Suprapubic skin (tissue), 4 donors: ENCODE results near the gene SMYD3. TPM values are rescaled to one million over a fixed set of nuclear protein-coding genes. Genes with fewer than 3 reads are reported as not detected.

Experiments used
- DNase-seq, 2 donors: peaks; one replicate each; pipeline ENCODE4 v3.0.0-alpha.2; 2019; ENCODE audit warnings: low spot score in 2 of 2
- H3K27ac ChIP-seq: fragments of 200-600 bp; sonication (generic); one replicate; pipeline ENCODE4 v1.5.1; 2019
- H3K27me3 ChIP-seq: fragments of 200-600 bp; sonication (generic); one replicate; pipeline ENCODE4 v1.5.1; 2019
- H3K36me3 ChIP-seq: fragments of 200-600 bp; sonication (generic); one replicate; pipeline ENCODE4 v1.5.1; 2019
- H3K4me1 ChIP-seq: fragments of 200-600 bp; sonication (generic); one replicate; pipeline ENCODE4 v1.5.1; 2019
- H3K4me3 ChIP-seq: fragments of 200-600 bp; sonication (generic); one replicate; pipeline ENCODE4 v1.5.1; 2019; ENCODE audit warnings: mild to moderate bottlenecking
- H3K9me3 ChIP-seq: fragments of 200-600 bp; sonication (generic); one replicate; pipeline ENCODE4 v1.5.1; 2019
- CTCF ChIP-seq, 2 donors: fragments of 200-600 bp in 1 of 2; fragments of 450-650 bp in 1 of 2; sonication (generic) in 1 of 2; IDR thresholded peaks; one replicate each; pipeline ENCODE4 v1.5.1; 2016 to 2019; ENCODE audit warnings: antibody characterized with exemption in 2 of 2, mild to moderate bottlenecking in 1 of 2, moderate library complexity in 1 of 2
- EP300 ChIP-seq: sonication (generic); formaldehyde crosslinking; IDR thresholded peaks from one replicate; pipeline ENCODE4 v1.6.1; 2017; ENCODE audit warnings: antibody characterized with exemption
- POLR2A ChIP-seq, 2 donors: fragments of 450-650 bp; IDR thresholded peaks; one replicate each; pipeline ENCODE4 v1.6.1; 2017; ENCODE audit warnings: antibody characterized with exemption in 2 of 2, mild to moderate bottlenecking in 2 of 2, moderate library complexity in 2 of 2
- POLR2AphosphoS5 ChIP-seq, 3 donors: sonication (generic); formaldehyde crosslinking; IDR thresholded peaks; one replicate each; pipeline ENCODE4 v1.6.1; 2017; ENCODE audit warnings: antibody characterized with exemption in 3 of 3
- whole genome bisulfite sequencing: methylation state at CpG from one replicate; pipeline ENCODE4 v1.1.5; 2018; 5-methylcytosine and 5-hydroxymethylcytosine counted together
- total RNA-seq, 4 donors: library from RNA; depleted of rRNA; stranded (reverse); fragments of >200 nt; gene quantifications; one replicate each; pipeline ENCODE4 v1.1.0, GENCODE V29; 2016

Gene SMYD3
- total RNA-seq, 4 donors from 2014 or later: 14.5 to 33.6 (median 18.9) TPM

GRCh38 chr1:245772739-245773138, 734.3 kb downstream of the SMYD3 start:
- WGBS: 89% methylated on average over 1 of the region's 1 CpG
- Histone ChIP-seq H3K27ac (no peak overlapping the region), H3K9me3 (no peaks in the 10 kb centered on the region), H3K36me3 (no peaks in the 10 kb centered on the region), H3K27me3 (no peaks in the 10 kb centered on the region), H3K4me3 (no peak overlapping the region), H3K4me1 (no peaks in the 10 kb centered on the region)
- DNase-seq: no peak
- TF ChIP-seq CTCF (IDR thresholded peaks at IDR 0.05) (no peak), EP300 (no peak), POLR2AphosphoS5 (IDR thresholded peaks at IDR 0.05) (no peak), POLR2A (IDR thresholded peaks at IDR 0.05) (no peak)

GRCh38 chr1:245772325-245772724, 734.8 kb downstream of the SMYD3 start:
- DNase-seq: no peak
- Histone ChIP-seq H3K27ac (no peak overlapping the region), H3K4me3 (no peak overlapping the region), H3K36me3 (no peaks in the 10 kb centered on the region), H3K9me3 (no peaks in the 10 kb centered on the region), H3K4me1 (no peaks in the 10 kb centered on the region), H3K27me3 (no peaks in the 10 kb centered on the region)
- TF ChIP-seq CTCF (IDR thresholded peaks at IDR 0.05): no peak
- TF ChIP-seq POLR2AphosphoS5 (IDR thresholded peaks at IDR 0.05): no peak
- no peak for TF ChIP-seq EP300
- TF ChIP-seq POLR2A (IDR thresholded peaks at IDR 0.05): no peak
- 84% methylated on average over 1 of the region's 1 CpG for WGBS

DNA sequence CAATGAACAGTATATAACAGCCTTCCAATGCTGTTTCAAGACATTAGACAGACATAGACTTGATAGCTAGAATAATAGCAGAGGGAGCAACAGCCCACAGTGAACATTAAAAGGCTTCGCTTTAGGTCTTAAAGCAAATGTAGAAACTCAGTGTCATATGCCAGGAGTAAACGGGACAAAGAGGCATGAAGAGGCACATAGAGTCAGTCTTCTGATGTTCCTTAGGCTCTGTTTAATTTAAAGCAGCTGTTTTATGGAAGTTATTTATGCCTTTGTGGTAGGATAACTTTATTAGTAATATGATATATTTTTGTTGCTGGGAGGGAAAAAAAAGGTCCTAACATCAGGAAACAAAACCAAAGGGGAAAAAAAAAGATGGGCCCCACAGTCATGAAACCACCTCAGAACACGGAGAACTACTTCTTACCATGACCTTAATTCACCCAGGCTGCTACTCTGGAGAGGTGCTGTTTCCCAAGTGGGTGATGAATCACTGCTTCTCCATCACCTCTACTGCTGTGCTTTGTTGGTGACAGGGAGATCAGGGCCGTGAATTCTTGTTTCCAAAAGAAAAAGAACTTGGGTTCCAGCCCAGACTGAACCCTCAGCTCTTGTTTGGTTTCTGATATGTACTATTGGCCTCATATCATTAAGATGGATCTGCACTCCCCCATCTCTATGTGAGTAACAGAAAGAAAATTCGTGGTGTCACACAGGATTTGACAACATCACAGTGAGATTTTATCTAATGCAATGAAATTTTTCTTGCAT, 735.4 kb downstream of the SMYD3 start:
- Histone ChIP-seq H3K4me1 (no peaks in the 10 kb centered on the region), H3K9me3 (no peaks in the 10 kb centered on the region), H3K36me3 (no peaks in the 10 kb centered on the region), H3K4me3 (no peak overlapping the region), H3K27ac (no peak overlapping the region), H3K27me3 (no peaks in the 10 kb centered on the region)
- WGBS: 55% methylated on average over 5 of the region's 5 CpGs
- DNase-seq: no peak
- TF ChIP-seq CTCF (IDR thresholded peaks at IDR 0.05): no peak
- no peak for TF ChIP-seq EP300
- no peak for TF ChIP-seq POLR2A (IDR thresholded peaks at IDR 0.05)
- no peak for TF ChIP-seq POLR2AphosphoS5 (IDR thresholded peaks at IDR 0.05)

- DNase-seq: no peak
Measured at GRCh38 chr1:245770156-245770555, 736.9 kb downstream of the SMYD3 start.

More at GRCh38 chr1:245770156-245770555, 736.9 kb downstream of the SMYD3 start:
- no peak overlapping the region for H3K4me3 ChIP-seq
- 97% methylated on average over 2 of the region's 2 CpGs for WGBS
- no peaks in the 10 kb centered on the region for H3K36me3 ChIP-seq
- H3K27me3 ChIP-seq: no peaks in the 10 kb centered on the region
- TF ChIP-seq EP300: no peak
- no peak for TF ChIP-seq CTCF (IDR thresholded peaks at IDR 0.05)
- no peak for TF ChIP-seq POLR2AphosphoS5 (IDR thresholded peaks at IDR 0.05)
- no peak for TF ChIP-seq POLR2A (IDR thresholded peaks at IDR 0.05)
- H3K4me1 ChIP-seq: no peaks in the 10 kb centered on the region
- H3K27ac ChIP-seq: no peak overlapping the region
- no peaks in the 10 kb centered on the region for H3K9me3 ChIP-seq
